ENCODE results near the gene SSH3.

SSH3 gene, protein sequence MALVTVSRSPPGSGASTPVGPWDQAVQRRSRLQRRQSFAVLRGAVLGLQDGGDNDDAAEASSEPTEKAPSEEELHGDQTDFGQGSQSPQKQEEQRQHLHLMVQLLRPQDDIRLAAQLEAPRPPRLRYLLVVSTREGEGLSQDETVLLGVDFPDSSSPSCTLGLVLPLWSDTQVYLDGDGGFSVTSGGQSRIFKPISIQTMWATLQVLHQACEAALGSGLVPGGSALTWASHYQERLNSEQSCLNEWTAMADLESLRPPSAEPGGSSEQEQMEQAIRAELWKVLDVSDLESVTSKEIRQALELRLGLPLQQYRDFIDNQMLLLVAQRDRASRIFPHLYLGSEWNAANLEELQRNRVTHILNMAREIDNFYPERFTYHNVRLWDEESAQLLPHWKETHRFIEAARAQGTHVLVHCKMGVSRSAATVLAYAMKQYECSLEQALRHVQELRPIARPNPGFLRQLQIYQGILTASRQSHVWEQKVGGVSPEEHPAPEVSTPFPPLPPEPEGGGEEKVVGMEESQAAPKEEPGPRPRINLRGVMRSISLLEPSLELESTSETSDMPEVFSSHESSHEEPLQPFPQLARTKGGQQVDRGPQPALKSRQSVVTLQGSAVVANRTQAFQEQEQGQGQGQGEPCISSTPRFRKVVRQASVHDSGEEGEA

DNA sequence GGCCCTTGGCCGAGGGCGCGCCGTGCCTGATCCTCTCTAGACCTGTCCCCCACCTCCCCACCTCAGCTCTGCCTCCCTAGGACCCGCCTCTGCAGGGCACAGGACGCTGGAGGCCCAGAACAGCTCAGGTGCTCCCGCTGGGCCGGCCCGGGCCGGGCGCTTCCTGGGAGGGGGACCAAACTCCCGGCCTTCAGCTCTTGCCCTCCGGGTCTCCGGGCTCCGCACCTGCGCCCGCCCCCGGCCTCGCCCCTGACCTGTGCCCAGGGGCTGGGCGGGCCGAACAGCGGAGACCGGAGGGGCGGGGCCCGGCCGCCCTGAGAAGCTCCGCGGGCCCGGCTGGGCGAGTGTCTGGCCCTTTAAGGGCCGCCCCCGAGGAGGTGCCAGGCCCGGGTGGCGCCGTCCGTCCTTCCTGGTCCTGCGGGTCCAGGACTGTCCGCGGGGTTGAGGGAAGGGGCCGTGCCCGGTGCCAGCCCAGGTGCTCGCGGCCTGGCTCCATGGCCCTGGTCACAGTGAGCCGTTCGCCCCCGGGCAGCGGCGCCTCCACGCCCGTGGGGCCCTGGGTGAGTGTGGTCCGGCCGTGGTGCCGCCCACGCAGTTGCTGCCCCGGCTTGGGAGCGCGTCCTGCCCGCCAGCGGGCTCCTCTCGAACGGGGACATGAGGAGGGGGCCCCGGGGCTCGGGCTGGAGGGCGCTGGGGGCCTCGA lies at the start of gene SSH3:
Gene SSH3 (plus strand): TSS at position 399 of the 703 bp plus-strand sequence. CDS start 96 bp downstream, at position 495.
- DNase-seq: peak; percentile 57 to 65

DNA sequence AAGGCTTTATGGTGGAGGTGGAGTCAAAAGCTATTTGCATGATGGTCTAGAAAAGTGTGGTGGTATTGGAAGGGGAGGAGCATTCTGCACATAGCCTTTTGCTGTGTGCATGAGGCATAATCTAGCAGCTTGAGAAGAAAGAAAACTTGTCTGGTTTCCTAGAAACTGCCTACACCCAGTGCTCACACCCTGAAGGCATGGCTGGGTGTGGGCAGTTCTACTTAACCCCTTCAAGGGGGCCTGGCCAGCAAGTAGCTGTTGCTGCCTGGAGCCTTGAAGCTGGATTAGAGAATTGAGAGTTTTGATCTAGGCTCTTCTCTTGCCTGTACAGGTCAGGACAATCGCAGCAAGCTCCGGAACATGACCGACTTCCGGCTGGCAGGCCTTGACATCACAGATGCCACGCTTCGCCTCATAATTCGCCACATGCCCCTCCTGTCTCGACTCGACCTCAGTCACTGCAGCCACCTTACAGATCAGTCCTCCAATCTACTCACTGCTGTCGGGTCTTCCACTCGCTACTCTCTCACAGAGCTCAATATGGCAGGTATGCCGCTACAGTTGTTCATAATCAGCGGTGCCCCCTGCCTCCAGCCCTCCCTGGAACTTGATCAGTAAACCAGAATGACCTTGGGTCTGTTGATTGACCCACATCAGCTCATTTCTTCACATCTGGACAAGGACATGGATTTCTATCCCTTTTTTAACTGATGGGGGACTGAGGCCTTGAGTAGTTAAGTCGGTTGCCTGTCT lies 49.3 kb upstream of the SSH3 start:
- no peak for DNase-seq

DNA sequence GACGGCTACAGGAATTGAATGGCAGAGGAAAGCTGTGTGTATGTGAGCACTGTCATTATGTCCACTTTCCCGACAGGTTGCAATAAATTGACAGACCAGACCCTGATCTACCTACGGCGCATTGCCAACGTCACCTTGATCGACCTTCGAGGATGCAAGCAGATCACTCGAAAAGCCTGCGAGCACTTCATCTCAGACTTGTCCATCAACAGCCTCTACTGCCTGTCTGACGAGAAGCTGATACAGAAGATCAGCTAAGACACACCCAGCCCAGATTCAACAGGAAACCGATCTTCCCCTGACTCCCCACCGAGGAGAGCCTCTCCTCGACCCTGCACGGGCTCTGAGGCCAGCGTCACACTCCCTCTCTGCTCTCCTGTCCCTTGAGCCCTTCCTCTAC lies 48.5 kb upstream of the SSH3 start:
- no peak for DNase-seq

DNA sequence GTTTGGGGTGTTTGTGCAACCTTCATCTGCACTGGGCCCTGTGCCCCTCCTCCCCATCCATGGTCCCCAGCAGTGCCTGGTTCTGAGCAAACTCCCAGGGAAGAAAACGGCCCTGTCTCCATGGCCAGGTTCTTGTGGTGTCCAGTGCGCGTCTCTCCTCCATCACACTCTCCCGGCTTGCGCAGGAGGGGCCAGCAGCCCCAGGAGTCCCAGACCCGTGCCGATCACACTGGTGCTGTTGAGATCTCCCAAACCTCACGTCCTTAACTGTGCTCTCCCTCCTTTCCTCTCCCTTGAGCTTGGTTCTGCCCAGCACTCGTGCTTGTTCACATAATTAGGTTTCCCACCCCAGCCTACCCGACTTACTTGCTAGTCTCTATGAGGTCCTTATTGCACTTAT lies 48.0 kb upstream of the SSH3 start:
- no peak for DNase-seq

DNA sequence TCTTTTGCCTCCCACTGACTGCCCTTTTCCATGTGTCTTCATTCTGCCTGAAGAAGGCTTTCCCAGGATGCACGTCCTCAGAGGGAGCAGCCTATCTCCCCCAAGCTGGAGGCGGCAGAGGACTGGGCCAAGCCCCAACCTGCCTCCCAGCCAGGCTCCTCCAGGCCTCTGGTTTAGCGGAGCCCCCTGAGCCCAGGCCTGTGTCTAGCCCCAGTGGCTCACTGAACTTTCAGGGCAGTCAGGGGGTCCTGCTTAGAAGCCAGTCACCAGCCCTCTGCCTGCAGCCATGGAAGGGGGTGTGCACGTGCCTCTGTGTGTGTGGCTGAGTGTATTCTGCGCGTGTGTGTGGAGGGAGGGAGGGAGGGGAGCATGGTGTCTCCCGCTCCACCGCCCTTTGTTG lies 47.5 kb upstream of the SSH3 start:
- no peak for DNase-seq

DNA sequence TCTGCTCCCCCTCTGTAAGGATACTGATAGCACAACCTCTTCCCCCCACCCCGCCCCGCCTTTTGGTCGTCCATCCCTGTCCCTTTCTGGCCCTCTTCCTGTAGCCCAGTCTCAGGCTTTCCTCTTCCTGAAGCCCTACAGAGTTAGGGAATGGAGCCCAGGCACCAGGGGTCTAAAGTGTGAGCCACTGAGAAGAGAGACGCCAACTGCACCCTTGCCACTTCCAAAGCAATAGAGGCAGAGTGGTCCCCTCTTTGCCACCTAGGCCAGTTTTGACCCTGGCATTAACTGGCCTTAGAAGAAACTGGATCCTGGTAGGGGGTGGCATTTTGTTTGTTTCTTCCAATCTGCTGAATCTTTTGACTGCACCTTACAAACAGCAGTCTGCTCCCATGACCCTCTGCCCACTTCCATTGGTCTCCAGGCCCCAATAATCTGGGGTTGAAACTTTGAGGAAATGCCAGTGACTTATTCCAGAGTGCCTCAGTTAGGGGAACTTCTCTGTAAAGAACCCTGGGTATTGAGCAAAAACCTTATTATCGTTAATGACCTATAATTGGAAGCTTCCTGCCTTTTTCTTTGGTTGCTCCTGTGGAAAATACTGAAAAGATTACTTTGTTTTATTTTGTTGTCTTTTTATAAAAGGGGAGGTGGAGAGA lies 46.7 kb upstream of the SSH3 start:
- no peak for DNase-seq

DNA sequence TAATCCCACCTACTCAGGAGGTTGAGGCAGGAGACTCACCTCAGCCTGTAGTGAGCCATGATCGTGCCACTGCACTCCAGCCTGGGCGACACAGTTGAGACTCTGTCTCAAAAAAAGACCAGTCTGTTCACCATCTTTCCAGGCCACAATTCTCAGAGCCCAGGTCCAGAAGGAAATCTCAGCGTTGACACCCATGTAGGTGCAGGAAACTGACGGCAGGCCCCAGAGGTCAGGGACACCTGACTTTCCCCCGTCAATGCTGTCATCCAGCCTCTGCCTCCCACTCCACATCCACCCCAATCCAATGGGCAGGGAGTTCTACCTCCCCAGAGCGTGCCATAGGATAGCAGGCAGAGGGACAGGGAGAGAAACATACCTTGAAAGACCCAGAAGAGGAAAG lies 42.9 kb upstream of the SSH3 start:
- no peak for DNase-seq

DNA sequence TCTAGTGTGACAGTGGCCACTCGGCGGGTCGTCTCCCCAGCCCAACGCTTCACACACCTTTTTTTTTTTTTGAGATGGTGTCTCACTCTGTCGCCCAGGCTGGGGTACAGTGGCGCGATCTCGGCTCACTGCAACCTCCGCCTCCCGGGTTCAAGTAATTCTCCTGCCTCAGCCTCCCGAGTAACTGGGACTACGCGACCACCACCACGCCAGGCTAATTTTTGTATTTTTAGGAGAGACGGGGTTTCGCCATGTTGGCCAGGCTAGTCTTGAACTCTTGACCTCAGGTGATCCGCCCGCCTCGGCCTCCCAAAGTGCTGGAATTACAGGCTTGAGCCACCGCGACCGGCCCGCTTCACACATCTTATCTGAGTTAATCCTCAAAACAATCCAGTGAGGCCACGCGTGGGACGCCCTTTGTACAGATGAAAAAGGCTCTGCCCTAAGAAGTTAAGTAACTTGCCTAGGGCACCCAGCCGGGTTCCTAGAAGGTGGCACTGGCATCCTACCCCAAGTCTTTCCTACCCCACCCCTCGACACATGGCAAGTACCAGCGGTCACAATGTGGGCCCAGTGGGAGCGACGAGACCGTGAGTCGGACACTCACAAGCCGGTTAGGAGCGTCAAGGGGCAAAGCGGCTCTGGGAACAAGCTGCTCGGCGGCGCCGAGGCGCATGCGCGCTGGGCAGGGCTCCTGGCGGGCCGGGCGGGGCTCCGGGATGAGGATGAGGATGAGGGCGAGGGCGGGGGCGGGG lies 42.3 kb upstream of the SSH3 start:
- DNase-seq: peak; percentile 75 to 78

DNA sequence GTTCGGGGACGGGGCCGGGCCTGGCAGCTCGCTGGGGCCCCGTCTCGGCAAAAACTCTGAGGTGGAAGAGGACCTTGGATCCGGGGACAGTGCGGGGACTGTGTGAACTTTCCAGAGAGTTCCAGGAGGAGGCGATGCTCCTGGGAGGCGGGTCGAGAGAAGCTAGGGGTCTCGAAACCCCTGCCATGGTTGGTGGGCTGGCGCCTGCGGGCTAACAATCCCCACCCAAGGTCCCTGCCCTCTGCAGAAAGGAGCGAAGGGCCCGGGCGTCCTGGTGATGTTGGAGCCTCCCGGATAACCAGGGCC lies 41.7 kb upstream of the SSH3 start:
- no peak for DNase-seq

DNA sequence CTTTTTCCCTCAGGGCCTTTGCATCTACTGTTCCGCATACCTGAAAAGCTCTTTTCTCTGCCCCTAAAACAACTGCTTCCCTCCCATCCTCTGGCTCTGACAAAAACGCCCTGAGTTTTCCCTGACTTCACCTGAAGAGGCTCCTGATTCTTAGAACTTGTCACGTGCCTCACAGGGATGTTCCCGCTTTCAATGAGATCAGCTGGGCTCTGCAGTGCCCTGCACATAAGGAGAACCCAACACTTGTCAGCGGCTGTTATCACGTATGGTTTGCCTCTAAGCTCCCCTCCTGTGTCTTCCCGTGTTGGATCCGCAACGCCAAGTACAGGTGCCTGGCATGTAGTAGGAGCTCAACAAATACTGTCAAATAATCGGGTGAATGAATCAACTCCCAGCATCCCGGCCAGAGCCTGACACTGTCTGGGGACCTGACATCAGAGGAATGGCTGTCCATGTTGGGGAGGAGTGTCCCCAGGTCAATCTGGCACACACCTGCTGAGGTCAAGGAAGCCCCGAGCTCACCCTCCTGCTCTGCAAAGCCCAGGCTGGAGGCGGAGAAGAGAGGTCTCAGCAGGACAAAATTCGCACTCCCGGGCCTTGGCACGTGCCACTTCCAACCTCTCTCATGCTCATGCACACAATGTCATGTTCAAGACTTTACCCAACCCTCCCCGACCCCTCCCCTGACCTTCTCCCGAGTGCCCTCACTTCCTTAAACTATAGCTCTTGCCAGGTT lies 41.2 kb upstream of the SSH3 start:
- DNase-seq: no peak

DNA sequence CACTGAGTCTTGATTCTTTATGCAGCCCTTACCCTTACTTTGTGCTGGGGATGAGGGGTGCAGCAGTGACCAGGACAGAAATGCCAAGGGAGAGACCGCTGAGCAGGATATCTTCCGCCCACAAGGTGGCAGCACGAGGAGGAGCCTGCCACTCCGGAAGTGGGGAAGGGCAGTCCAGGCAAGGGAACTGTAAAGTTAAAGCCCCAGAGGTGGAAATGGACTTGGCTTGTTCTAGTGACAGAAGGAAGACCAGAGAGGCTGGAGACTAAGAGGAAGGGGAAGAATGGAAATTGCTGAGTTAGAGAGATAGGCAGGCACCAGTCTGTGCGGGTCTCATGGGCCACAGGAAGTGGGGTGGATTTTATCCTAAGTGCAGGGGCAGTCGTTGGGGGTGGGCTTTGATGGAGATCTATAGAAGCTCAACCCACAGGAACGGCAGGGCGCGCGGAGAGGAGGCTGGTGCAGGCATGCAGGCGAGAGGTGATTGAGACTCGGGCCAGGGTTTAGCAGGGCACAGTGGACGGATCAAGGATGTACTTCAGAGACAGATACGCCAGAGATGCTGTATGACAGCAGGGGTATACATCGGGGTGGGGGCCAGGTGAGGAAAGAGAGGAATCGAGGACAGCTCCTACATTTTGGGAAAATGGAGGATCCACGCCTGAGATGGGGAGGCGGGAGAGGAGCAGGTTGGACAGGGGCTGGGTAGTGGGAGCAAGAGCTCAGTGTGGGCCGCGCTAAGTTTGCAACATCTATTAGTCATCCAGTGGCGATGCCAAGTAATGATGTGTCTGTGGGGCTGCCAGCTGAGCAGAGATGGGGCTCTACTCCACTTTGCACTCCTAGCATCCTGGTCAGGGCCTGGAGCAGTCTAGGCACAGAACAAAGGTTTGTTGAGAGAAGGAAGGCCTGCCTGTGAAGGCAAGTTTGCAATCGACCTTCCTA lies 40.3 kb upstream of the SSH3 start:
- DNase-seq: peak; percentile 80 to 86

DNA sequence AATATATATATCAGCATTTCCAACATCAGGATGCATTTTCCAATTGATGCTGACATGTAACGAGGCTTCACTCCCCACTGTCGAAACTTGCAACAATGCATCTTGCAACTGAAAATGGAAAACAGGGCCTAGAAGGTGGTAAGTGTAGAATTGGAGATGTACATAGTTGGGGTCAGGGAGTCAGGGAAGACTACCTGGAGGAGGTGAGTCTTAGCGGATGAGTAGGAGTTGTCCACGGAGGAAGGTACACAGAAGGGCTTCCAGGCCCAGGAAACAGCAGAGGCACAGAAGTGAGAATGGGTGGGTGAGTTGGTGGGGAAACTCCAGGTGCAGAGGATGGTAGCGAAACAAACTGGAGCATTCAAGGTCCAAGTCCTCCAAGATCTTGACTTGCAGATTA lies 39.1 kb upstream of the SSH3 start:
- peak in 1 of 2 experiments; percentile 17 for DNase-seq

DNA sequence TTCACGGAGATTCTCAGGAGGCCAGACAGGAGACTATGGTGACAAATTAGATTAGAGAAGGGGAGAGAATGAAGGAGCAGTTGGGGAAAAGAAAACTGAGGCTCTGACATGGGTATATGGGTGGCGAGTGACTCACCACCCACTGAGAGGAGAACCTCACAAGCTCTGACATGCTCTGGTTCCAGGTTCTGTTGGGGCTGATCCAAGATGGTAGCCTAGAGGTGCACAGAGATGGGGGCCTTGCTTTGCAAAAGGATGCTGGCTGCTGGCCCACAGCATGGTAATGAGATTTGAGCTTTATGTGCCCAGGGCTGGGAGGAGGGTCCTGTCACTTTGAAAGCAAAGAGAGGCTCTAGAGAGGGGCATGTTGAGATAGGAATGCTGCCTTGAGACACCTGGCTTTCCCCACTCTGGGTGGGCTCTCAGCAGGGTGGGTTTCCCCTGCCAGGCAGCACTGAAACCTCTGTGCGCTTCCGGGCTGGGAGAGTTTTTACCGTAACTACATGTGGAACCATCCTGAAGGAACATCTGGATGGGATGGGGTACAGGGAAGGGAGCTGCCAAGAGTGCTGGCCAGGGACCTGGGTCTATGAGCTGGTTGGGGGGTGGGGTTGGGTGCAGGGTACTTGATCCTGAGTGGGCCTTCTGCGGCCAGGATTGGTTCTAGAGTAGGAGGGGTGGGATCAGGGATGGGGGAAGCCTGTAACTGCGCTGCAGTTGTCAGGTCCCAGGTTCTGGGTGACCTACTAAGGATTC lies 38.3 kb upstream of the SSH3 start:
- DNase-seq: peak; percentile 25 to 48

DNA sequence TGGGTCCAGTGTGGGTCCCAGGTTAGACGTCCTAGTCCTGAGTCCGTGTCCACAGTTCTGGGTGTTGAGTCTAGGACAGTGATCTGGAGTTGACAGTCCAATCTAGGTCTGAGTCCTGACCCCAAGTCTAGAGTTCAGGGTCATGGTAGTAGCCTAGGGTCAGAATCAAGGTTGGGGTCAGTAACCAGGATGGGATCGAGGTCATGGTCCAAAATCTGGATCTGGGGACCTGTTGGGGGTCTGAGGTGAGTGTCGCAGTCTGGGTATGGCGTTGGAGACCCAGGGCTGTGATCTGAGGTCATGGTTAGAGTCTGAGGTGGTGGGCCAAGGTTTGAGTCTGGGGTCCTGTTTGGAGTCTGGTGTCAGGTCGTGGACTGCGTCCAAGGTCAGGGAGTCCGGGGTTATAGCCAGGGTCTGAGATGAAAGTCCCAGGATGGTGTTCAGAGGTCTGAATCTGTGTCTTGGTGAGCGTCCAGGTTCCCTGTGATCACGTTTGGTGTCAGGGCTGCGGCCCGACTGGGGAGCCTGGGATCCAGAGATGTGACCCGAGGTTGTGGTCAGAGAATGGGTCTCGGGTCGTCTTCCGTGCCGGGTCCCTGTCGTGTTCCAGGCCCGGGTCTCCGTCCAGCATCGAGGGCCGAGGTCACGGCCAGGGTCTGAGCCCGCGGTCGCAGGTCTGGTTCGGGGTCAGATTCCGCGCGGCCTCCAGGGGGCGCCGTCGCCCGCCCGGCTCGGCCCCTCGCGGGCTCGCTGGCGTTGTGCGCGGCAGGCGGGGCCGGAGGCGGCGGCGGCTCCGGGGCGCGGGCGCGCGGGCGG lies 37.5 kb upstream of the SSH3 start:
- peak; percentile 80 to 81 for DNase-seq

DNA sequence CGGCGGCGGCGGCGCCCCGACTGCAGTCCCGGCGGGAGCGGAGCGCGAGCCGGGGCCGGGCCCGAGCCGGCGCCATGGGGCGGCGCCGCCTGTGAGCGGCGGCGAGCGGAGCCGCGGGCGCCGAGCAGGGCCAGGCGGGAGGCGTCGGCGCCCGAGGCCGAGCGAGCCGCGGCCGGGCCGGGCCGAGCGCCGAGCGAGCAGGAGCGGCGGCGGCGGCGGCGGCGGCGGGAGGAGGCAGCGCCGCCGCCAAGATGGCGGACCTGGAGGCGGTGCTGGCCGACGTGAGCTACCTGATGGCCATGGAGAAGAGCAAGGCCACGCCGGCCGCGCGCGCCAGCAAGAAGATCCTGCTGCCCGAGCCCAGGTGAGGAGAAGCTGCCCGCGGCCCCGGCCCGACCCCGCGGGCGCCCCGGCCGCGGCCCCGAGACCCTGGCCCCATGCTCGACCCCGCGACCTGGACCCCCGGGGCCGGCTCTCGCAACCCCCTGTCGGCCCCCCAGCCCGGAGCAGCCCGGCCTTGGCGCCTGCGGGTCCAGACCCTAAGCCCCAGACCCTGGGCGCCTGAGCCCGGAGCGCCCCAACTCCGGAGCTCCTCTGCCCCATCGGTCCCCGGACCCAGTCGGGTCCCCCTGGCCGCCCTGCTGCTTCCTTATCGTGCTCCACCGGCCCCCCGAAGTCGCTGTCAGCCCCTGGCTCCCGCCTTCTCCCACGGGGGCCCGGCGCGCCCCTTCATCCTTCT lies 36.7 kb upstream of the SSH3 start, which contains the start of gene GRK2:
Gene GRK2 (plus strand): TSS at position 25 of the 739 bp plus-strand sequence. CDS start 227 bp downstream, at position 252.
- peak; percentile 49 to 55 for DNase-seq

DNA sequence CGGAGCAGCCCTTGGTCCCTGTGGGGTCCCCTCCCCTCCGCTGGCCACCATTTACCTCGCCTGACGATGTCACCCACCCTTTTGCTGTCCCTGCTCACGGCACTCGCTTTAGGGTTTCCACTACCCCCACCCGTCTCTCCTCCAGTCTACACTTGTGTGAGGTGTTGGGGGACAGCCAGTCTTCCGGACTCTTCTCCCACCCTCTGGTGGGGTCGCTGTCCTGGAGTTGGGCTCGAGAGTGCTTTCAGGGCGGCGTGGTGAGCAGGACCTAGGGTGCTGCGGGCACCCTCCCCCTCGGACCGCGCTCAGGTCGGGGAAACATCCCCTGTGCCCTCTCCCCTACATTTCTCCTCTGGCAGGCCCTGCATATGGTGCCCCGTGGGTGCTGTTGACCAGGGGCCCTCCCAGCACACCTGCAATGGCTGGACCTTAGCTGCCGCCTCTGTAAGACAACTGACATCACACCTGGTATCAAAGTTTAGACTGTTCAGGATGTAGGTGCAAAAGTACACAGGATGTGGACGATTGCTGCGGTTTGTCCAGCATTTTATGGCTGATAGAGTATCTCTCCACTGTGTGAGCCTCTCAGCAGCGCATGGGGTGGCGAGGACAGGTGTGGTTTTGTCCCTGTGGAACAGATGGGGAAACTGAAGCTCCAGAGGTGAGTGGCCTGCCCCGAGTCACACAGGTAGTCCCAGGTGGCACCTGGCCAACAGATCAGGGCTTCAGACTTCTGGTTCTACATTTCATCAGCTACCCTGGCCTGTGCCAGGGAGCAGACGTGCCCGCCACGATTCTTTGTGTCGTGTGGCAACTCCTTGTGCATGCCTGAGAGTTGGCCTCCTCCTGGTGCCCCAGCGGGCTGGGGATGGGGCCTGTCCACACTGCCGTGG lies 35.9 kb upstream of the SSH3 start:
- DNase-seq: peak; percentile 39 to 49
